DMS153 treated with DMSO at 0.1 percent for 48 hours (cell line): ENCODE measurements around the gene SPATS2L.
A peak's percentile ranks its signal among the peaks of the same experiment; 100 is the strongest.

Source experiments
- DNase-seq: peaks from one replicate; lab custom pipeline; 2025; ENCODE audit not compliant: unreplicated experiment; lab: John Stamatoyannopoulos, UW

The SPATS2L gene

GRCh38 chr2:200373973-200374416 is 67.5 kb downstream of the SPATS2L start:
- no peak for DNase-seq

DNA sequence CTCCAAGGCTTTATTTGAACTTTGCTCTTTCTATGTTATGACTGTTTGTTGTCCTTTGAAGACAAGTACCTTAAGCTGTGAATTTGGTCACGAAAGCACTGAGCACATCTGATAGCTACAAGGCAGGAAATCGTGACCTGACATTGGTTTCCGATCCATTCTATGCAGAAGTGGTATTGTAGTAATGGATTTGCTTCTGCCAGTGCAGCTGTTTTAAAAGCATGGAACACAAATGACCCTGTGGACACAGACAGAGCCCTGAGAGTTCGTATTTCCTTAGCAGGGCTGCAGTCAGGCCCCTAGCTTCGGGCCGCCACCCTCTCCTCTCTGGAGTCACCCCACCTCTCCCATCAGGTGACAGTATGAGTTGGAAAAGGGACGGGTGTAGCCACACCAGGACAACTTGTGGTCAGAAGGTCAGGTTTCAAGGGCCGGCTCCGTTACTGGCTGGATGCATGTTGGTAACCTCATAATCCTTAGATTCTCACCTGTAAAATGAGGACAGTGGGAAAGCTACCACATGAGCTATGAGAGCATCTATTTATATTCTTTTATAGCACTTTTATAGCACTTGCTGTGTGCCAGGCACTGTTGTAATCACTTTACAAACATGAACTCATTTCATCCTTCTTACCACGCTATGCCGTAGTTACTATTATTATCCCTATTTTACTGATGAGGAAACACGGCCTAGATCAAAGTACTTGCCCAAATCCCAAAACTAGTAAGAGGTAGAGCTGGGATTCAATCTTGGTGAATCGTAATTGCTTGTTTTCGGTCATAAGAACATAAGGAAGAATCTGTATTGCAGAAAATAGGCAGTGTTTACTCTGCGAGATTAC is 70.2 kb downstream of the SPATS2L start:
- no peak for DNase-seq

DNA sequence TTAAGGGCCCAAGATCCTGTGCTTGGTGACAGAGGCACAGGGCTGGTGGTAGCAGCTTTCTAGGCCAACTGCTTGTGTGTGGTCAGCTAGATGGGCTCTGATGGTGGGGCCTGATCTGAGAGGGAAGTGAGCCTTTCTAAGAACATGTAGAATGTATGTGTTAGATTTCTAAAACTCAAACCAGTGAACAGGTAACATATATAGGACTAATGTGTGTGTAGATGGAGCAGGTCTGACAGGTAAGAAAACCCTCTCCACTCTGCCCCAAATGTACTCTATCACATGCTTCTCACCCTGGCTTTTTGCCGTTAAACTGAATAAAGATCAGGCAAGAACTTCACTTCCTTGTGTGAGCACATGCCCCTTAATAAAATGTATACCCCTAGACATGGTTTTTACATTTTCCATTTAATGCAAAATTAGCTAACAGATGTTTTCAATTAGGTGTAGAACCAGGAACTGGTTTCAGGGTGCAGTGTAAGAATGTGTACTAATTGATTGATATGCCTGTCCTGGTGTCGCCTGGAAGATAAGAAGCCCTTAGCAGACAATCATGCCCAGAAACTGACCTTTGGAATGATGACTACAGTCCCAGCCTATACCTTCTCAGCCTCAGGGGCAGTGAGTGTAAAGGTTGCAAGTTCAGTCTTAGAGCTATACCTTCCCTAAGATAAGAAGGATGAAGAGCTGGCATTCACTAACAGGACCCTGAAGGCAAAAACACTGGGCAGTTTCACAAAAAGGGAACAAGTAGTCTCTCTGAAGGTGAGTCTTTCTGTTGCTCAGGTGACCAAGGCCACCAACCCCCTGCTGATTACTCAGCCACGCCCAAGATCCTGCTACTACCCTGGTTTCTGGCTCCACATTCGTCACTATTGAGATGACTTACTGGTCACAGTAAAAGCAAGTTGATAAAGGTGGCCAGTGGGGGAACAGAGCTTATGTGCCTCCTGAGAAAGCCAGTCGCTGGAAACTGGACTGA is 71.2 kb downstream of the SPATS2L start:
- DNase-seq, result no peak

GRCh38 chr2:200378652-200379290 is 72.3 kb downstream of the SPATS2L start:
- no peak for DNase-seq

GRCh38 chr2:200379481-200380090 is 73.1 kb downstream of the SPATS2L start:
- no peak for DNase-seq

DNA sequence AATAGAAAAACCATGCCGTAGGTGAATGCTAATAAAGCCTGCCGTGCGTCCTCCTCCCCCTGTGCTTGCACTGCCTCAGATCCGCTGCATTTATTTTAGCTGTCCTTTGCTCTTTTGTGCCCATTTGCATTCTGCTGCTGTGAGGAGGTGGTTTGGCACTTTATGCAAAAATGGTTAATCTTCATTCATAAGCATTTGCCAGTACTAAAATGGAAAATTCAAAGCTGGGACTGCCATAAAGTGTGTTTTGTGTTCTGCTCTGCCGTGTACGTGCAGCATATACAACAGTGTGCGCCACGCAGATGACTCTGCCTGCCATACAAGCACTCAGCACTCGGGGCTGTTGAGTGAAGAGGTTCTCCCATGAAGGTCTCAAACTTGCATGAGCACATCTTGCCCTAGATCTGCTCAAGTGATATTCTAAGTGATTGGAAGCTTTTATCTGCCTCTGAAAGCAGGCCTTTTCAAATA is 73.6 kb downstream of the SPATS2L start:
- no peak for DNase-seq

DNA sequence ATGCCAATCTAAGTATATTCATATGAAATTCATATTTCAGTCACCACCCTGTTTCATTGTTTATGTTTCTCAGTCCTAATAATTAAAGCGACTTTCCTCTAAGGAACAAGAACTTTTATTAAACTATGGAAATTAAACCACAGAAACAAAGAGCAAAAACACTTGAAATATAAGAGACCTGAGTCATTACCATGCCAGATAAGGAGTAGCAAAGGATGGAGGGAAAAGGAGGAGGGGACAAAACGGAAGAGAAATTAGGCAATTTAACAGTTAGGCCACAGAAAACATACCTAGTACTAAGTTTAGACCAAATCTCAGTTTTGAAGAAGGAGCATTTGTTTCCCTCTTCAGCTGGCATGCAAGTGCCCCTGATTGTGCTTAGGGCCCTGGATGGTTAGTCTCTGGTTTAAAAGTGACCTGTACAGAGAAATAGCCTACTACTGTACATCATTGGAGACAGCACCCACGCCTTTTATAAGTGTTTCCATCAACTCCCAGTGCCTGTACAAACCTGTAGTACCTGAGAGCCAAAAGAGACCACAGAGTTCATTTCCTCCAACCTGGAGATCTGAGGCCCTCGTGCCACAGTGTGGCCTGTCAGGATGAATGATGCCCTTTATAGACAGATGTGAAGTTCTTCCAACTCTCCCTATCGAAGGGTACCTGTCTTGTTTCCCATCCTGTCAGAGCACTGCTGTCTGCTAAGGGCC is 74.5 kb downstream of the SPATS2L start:
- no peak for DNase-seq

DNA sequence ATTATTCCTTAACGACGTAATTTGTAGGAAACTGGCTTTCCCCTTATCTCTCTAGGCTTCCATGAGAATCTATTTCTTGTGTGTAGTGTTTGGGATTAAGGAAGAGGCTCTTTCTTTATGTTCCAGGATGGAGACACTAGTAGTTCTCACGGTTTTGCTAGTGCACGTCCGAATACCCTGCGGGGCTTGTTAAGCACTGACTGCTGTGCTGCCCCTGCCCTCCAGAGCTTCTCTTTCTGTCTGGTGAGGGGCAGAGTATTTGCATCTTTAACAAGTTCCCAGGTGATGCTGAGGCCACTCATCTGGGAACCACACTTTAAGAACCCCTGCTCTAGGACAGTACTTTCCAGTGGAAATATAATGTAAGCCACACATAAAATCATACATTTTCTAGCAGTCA is 76.4 kb downstream of the SPATS2L start:
- no peak for DNase-seq

DNA sequence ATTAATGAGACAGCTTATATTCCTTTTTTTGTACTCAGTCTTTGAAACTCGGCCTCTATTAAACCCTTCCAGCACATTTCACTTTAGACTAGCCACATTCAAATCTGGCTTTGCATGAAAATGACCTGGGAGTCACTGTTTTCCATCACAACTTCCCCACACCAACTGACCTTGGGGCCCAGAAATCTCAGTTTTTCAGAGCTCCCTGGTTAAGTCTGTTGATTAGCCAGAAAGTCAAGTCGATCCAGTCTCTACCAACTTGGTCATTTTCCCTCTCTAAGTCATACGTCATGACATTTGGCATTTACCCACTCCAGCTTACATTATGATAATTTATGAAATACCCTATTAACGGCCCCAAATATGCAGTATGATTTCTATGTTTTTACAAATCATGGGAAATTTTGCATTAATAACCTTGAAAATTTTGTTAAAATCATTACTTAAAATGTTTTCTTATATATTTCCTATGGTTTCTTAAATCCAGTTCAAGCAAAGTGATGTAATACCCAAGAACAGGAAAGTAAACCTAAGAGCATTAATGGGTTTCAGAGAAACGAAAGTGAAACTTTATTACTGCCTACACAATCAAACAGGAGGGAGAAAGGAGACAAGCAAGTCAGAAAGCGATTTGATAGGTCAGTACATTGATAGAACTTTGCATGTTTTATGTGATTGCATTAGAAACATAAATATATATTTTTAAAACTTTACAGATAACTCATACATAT is 77.1 kb downstream of the SPATS2L start:
- no peak for DNase-seq

GRCh38 chr2:200385063-200385635 is 78.7 kb downstream of the SPATS2L start:
- DNase-seq, result no peak

DNA sequence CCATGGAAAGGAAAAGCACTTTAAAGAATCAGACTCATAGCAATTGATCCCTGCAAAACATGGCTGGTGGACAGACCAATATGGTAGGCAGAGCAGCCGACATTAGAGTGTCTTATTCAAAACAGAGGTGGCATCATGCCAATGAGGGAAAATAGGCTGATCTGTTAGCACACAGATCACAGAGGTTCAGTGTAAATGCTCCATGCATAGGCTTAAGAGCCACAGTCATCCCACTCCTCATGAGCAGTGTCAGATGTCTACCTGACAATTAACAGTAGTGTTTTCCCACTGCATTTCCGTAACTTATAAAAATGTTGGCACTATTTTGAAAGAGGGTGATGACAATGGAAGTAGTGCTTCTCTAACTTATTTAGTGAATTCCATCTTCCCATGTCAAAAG is 86.7 kb downstream of the SPATS2L start:
- DNase-seq, result no peak

DNA sequence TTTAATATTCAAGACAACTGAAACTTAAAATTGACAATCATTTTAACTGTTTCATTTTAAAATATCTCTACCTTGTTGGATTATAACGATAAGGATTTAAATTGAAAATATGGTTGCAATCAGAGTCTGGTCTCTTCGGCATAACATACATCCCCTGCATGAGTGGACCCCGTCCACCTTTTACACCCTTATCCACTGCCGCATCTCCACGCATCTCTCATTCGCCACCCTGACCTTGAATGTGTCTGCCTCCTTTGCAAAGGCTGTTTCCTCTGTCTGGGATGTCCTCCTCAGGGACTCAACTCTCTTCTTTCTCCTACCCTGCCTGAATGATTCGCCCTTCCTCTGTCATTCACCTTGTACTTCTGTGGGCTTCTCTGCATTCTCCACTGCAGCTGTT is 87.6 kb downstream of the SPATS2L start:
- no peak for DNase-seq

DNA sequence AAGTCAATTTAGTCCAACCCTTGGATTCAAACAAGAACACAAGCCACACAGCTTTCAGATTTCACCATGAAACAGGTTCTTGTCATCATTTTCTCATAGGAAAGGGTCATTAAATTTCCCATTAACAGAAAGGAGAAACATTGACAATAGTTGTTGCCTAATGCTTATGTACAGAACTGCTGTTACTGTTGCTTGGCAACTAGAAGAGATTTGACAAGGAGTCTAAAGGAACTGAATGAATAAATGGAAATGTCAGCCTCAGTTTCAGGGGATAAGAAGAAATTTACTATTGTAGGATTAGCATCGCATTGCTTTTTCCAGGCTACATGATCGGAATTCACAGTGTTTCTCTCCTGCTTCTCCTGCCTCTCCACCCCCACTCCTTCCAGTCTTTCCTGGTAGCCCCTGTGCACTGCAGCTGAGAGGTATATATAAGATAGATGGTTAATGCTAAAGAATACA is 90.3 kb downstream of the SPATS2L start:
- DNase-seq, result peak; percentile 40

GRCh38 chr2:200397785-200398184 is 91.3 kb downstream of the SPATS2L start:
- DNase-seq, result no peak

DNA sequence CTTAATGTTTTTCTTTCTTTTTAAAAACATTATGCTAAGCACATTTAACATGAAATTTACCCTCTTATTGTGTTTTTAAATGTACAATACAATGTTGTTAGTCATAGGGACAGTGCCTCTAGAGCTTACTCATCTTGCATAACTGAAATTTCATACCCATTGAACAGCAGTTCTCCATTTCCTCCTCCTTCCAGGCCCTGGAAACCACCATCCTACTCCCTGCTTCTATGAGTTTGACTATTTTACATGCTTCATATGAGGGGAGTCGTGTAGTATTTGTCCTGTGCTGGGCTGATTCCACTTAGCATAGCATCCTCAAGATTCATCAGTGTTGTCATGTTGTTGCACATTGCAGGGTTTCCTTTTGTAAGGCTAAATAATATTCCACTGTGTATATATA is 92.6 kb downstream of the SPATS2L start:
- no peak for DNase-seq

DNA sequence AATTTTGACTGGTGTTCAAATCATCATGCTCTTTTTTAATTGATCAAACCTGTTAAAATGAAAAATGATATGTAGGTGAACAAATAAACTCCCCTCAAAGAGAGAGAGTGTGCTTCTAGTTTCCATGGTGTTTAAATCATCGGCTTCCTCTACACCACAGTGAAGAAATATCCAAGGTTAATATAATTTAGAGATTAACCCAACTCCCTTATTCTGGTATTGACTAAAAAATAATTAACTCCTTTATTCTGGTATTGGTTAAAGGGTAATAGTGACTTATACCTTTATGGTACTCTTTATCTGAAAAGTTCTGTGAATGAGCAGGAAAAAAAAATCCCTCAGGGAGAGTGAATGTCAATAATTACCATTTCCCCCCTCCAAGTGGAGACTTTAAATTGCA is 93.1 kb downstream of the SPATS2L start:
- no peak for DNase-seq

DNA sequence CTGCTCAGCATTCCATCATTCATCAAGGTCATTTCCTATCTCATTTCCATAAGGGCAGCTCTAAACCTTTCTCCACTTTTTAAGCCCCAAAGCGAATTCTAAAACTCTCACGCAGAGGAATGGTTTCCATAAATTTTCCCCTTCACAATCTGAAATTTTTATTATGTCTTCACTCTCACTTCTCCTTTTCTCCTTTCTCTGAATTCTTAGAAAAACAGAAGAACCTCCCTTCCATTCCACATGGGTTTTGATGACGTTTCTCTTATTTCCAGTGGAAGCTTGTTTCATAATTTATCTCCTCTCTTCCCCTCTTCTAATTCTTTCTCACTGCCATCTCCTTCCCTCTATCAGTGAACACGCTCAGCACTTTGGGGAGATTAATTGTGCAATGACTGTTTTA is 97.3 kb downstream of the SPATS2L start:
- no peak for DNase-seq

DNA sequence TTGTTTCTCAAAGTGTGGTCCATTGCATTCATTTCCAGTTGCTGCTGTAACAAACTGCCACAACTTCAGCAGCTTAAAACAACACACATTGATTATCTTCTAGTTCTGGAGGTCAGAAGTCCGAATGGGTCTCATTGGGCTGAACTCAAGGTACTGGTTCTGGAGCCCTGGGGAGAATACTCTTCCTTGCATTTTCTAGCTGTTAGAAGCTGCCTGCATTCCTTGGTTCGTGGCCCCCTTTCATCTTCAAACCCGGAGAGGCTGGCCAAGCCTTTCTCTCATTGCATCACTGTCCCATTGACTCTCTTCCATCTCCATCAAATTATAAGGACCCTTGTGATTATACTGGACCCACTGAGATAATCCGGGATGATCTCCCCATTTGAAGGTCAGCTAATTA is 98.1 kb downstream of the SPATS2L start:
- DNase-seq, result no peak
